ELF-1 (cell line): ENCODE measurements around the gene YIPF3.

Source experiments
- DNase-seq: peaks from one replicate; pipeline ENCODE4 v3.0.0-alpha.2; 2016; ENCODE audit warnings: low read depth, low spot score

The YIPF3 gene

DNA sequence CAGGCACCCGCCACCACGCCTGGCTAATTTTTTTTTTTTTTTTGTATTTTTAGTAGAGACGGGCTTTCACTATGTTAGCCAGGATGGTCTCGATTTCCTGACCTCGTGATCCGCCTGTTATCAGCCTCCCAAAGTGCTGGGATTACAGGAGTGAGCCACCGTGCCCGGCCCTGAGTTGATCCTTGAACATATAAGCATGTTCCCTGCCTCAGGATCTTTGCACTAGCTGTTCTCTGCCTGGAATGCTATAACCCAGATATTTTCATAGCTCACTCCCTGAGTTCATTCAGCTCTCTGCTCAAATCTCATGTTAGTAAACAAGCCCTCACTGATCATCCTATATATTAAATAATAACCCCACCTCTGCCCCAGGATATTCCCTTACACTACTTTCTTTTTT lies 52.4 kb downstream of the YIPF3 start:
- no peak for DNase-seq

DNA sequence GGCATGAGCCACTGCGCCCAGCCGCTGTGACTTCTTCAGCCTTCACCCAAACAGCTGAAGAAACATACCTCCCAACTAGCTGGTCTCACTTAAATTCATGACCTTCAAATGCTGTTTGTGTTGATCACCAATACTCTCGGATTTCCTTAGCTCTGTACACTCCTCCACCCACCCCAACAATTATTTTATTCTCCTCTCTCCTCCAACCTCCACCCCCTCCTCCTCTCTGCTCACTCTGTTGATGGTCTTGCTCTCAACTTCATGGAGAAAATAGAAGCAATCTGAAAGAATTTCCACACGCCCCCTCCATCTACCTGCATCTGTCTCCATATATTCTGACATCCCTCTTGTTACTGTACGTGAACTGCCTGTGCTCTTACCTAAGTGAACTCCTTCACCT lies 54.8 kb downstream of the YIPF3 start:
- DNase-seq = no peak
